Measurements from ENCODE around the gene KCNK1.

KCNK1 gene

DNA sequence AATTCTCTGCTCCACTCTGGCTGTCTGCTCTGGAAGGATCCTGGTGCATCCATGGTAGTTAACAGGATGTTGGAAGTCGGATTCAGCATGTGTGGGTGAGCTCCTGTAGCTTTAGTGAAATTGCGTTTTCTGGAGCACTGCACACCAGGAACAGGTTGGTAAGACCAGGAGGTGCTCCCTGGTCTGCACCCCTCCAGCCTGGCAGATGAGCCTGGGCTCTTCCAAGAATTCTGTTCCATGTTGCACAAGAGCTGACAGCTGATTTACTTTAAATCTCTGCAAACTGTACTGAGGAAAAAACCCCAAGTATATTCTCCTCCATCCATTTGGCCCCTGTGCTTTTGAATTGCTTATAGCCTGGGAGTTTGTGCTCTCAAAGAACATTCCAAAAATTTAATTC, 33.7 kb downstream of the KCNK1 start:
- H3K9me3 ChIP-seq (replicated peaks; ENCODE audit: insufficient read depth, low read length): no peaks in the 10 kb centered on the region
- H2AFZ ChIP-seq (ENCODE audit: low read length): no peak overlapping the region
- H3K9me2 ChIP-seq (replicated peaks; ENCODE audit: insufficient read depth, low read length): no peaks in the 10 kb centered on the region
- H3K4me2 ChIP-seq (ENCODE audit: low read depth, low read length): no peak overlapping the region
- no peak for DNase-seq
- TF ChIP-seq EZH2 (optimal IDR thresholded peaks at IDR 0.05; ENCODE audit: low read depth, low read length) (no peak), EZH2phosphoT487 (IDR thresholded peaks at IDR 0.05; ENCODE audit: low read length) (no peak)
- TF ChIP-seq, protein P1, sequence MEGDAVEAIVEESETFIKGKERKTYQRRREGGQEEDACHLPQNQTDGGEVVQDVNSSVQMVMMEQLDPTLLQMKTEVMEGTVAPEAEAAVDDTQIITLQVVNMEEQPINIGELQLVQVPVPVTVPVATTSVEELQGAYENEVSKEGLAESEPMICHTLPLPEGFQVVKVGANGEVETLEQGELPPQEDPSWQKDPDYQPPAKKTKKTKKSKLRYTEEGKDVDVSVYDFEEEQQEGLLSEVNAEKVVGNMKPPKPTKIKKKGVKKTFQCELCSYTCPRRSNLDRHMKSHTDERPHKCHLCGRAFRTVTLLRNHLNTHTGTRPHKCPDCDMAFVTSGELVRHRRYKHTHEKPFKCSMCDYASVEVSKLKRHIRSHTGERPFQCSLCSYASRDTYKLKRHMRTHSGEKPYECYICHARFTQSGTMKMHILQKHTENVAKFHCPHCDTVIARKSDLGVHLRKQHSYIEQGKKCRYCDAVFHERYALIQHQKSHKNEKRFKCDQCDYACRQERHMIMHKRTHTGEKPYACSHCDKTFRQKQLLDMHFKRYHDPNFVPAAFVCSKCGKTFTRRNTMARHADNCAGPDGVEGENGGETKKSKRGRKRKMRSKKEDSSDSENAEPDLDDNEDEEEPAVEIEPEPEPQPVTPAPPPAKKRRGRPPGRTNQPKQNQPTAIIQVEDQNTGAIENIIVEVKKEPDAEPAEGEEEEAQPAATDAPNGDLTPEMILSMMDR (IDR thresholded peaks at IDR 0.05; ENCODE audit: low read length): no peak
- no peak overlapping the region for H3K27ac ChIP-seq (ENCODE audit: low read length)
- H3K79me2 ChIP-seq (ENCODE audit: low read length): no peaks in the 10 kb centered on the region
- no peaks in the 10 kb centered on the region for H3K4me1 ChIP-seq (ENCODE audit: low read length)
- H3F3A ChIP-seq (ENCODE audit: insufficient read depth, low read length): no peaks in the 10 kb centered on the region
- no peaks in the 10 kb centered on the region for H4K20me1 ChIP-seq (ENCODE audit: insufficient read depth, low read length)
- no peak overlapping the region for H3K9ac ChIP-seq (ENCODE audit: low read length)
- H3K36me3 ChIP-seq (replicated peaks; ENCODE audit: insufficient read depth, low read length): no peaks in the 10 kb centered on the region
- no peak overlapping the region for H3K4me3 ChIP-seq (ENCODE audit: low read length)
- no peaks in the 10 kb centered on the region for H3K27me3 ChIP-seq (replicated peaks; ENCODE audit: insufficient read depth, low read length)

DNA sequence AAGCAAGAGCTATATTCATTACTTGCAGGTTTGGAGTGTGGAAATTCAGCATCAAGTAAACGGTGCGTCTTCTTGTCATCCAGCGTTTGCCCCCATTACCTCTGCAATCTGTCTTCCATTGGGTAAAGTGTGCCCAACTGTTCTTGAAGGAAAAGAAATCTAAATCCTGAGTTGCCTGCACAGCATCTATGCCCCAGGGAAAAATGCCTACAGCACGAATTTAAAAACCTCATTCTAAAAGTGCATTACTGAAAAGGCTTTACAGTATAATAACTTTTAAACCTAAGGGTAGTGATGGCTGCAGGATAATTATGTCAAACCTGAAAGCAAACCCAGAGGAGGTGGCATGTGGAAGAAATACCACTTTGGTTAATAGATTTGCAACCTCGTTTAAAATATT, 37.2 kb downstream of the KCNK1 start:
- no peak overlapping the region for H3K4me3 ChIP-seq (ENCODE audit: low read length)
- no peaks in the 10 kb centered on the region for H3K9me3 ChIP-seq (replicated peaks; ENCODE audit: insufficient read depth, low read length)
- H3K27ac ChIP-seq (ENCODE audit: low read length): no peak overlapping the region
- TF ChIP-seq EZH2 (optimal IDR thresholded peaks at IDR 0.05; ENCODE audit: low read depth, low read length) (no peak), EZH2phosphoT487 (IDR thresholded peaks at IDR 0.05; ENCODE audit: low read length) (no peak)
- TF ChIP-seq, protein P1 (IDR thresholded peaks at IDR 0.05; ENCODE audit: low read length): no peak
- H3K36me3 ChIP-seq (replicated peaks; ENCODE audit: insufficient read depth, low read length): no peaks in the 10 kb centered on the region
- H3K4me1 ChIP-seq (ENCODE audit: low read length): no peaks in the 10 kb centered on the region
- no peaks in the 10 kb centered on the region for H4K20me1 ChIP-seq (ENCODE audit: insufficient read depth, low read length)
- H3F3A ChIP-seq (ENCODE audit: insufficient read depth, low read length): no peaks in the 10 kb centered on the region
- no peak for DNase-seq
- no peak overlapping the region for H2AFZ ChIP-seq (ENCODE audit: low read length)
- H3K4me2 ChIP-seq (ENCODE audit: low read depth, low read length): no peak overlapping the region
- no peaks in the 10 kb centered on the region for H3K27me3 ChIP-seq (replicated peaks; ENCODE audit: insufficient read depth, low read length)
- H3K9me2 ChIP-seq (replicated peaks; ENCODE audit: insufficient read depth, low read length): no peaks in the 10 kb centered on the region
- H3K9ac ChIP-seq (ENCODE audit: low read length): no peak overlapping the region
- no peaks in the 10 kb centered on the region for H3K79me2 ChIP-seq (ENCODE audit: low read length)

DNA sequence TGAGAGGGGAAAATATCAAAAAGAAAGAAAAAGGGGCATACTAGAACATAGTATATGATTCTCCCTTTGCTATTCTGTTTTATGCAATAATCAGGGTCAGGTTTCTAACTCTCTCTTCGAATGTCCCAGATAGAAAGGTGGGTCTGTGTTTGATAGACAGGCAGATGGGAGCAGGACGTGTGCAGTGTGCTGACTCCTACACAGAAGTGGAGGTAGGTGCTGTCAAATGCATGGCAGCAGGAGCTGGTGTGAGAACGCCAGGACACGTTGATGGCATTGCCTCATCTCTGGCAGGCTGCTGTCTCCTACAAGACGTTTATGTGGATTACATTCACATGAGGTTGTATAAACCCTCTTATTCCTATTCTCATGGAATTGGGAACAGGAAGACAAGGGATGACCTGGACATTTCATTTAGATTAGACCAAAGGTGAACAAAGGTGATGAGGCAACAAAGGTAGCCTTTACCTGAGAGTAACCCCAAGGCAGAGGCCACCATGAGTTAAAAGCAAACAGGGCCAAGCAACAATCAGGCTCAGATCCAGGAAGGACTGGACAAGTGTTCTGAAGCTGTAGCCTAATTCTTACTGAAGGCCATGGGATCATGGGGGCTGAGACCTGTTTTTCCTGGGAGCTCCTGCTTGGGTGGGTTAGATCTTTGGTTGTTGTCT, 37.8 kb downstream of the KCNK1 start:
- no peak overlapping the region for H3K4me3 ChIP-seq (ENCODE audit: low read length)
- no peak overlapping the region for H3K27ac ChIP-seq (ENCODE audit: low read length)
- H3K9me3 ChIP-seq (replicated peaks; ENCODE audit: insufficient read depth, low read length): no peaks in the 10 kb centered on the region
- no peak overlapping the region for H3K4me2 ChIP-seq (ENCODE audit: low read depth, low read length)
- DNase-seq: no peak
- H3K36me3 ChIP-seq (replicated peaks; ENCODE audit: insufficient read depth, low read length): no peaks in the 10 kb centered on the region
- no peaks in the 10 kb centered on the region for H3K27me3 ChIP-seq (replicated peaks; ENCODE audit: insufficient read depth, low read length)
- H3K79me2 ChIP-seq (ENCODE audit: low read length): no peaks in the 10 kb centered on the region
- H3K9ac ChIP-seq (ENCODE audit: low read length): no peak overlapping the region
- TF ChIP-seq EZH2 (optimal IDR thresholded peaks at IDR 0.05; ENCODE audit: low read depth, low read length): no peak
- TF ChIP-seq, protein P1 (IDR thresholded peaks at IDR 0.05; ENCODE audit: low read length): no peak
- no peak for TF ChIP-seq EZH2phosphoT487 (IDR thresholded peaks at IDR 0.05; ENCODE audit: low read length)
- no peaks in the 10 kb centered on the region for H3K4me1 ChIP-seq (ENCODE audit: low read length)
- H2AFZ ChIP-seq (ENCODE audit: low read length): no peak overlapping the region
- H3F3A ChIP-seq (ENCODE audit: insufficient read depth, low read length): no peaks in the 10 kb centered on the region
- no peaks in the 10 kb centered on the region for H4K20me1 ChIP-seq (ENCODE audit: insufficient read depth, low read length)
- no peaks in the 10 kb centered on the region for H3K9me2 ChIP-seq (replicated peaks; ENCODE audit: insufficient read depth, low read length)

Measured in MM.1S (cell line).